Body of pancreas (tissue), 4 donors: Measurements from ENCODE around the gene MYO10. TPM values are rescaled to one million over a fixed set of nuclear protein-coding genes. Genes with fewer than 3 reads are reported as not detected.

Experiments
- ATAC-seq: fragments of 150-250 bp; one replicate; pipeline ENCODE4 v1.9.1; 2016
- DNase-seq, 4 donors: peaks; one replicate each; pipeline ENCODE4 v3.0.0-alpha.2; 2019
- H3K27ac ChIP-seq, 4 donors: fragments of 200-600 bp; sonication (generic); 1 replicate in 3 of 4; 2 replicates in 1 of 4; pipeline versions ENCODE4 v1.5.1 to v1.6.1; 2016 to 2019; ENCODE audit warnings: mild to moderate bottlenecking in 1 of 4, mixed read lengths in 1 of 4, moderate library complexity in 1 of 4
- H3K27me3 ChIP-seq, 2 donors: fragments of 200-600 bp; sonication (generic); one replicate each; pipeline ENCODE4 v1.6.0; 2016; ENCODE audit warnings: mild to moderate bottlenecking in 1 of 2
- H3K36me3 ChIP-seq, 2 donors: fragments of 200-600 bp; sonication (generic); replicated peaks in 1 of 2; 2 replicates each; pipeline ENCODE4 v1.5.1; 2016; ENCODE audit warnings: low read depth in 2 of 2; ENCODE audit not compliant: insufficient read depth in 1 of 2
- H3K4me1 ChIP-seq: fragments of 200-600 bp; sonication (generic); one replicate; pipeline ENCODE4 v1.6.0; 2016
- H3K4me3 ChIP-seq, 2 donors: fragments of 200-600 bp; sonication (generic); 1 replicate in 1 of 2; 2 replicates in 1 of 2; pipeline ENCODE4 v1.5.1; 2016 to 2019
- H3K9me3 ChIP-seq, 3 donors: fragments of 200-600 bp; sonication (generic); 1 replicate in 2 of 3; 2 replicates in 1 of 3; pipeline ENCODE4 v1.5.1; 2016
- CTCF ChIP-seq, 7 experiments: fragments of 450-650 bp in 4 of 7; fragments of 200-600 bp in 3 of 7; sonication (generic) in 3 of 7; IDR thresholded peaks; one replicate each; pipeline ENCODE4 v1.5.1; 2016 to 2019; ENCODE audit warnings: antibody characterized with exemption in 7 of 7
- POLR2A ChIP-seq, 3 donors: fragments of 450-650 bp; IDR thresholded peaks; one replicate each; pipeline ENCODE4 v1.6.1; 2016; ENCODE audit warnings: antibody characterized with exemption in 3 of 3, mild to moderate bottlenecking in 2 of 3
- WGBS, 2 donors: methylation state at CpG; one replicate each; pipeline ENCODE4 v1.1.5; 2017; 5-methylcytosine and 5-hydroxymethylcytosine counted together
- intact Hi-C: fragments of 100-400 bp; cut with DNase I; formaldehyde crosslinking; loops from one replicate; pipeline ENCODE4 v1.15.1; 2023
- total RNA-seq, 2 donors: library from RNA; depleted of rRNA; stranded (reverse); fragments of >200 nt; gene quantifications; one replicate each; pipeline ENCODE4 v1.1.0, GENCODE V29; 2016

MYO10 gene
- total RNA-seq, 2 donors from 2014 or later, result 35.8 to 162 TPM

DNA sequence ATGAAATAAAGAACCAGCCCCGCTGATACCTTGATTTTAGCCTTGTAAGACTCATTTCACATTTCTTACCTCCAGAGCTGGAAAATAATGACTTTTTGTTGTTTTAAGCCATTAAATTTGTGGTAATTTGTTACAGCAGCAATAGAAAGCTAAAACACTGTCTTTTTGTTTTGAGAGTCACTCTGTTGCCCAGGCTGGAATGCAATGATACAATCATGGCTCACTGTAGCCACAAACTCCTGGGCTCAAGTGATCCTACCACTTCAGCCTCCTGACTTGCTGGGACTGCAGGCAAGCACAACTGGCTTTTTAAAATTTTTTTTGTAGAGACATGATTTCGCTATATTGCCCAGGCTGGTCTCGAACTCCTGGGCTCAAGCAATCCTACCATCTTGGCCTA, 34.7 kb upstream of the MYO10 start:
- DNase-seq (no peak), ATAC-seq (no peak)
- Histone ChIP-seq H3K27ac (no peak overlapping the region), H3K9me3 (no peaks in the 10 kb centered on the region), H3K4me1 (no peaks in the 10 kb centered on the region), H3K36me3 (no peaks in the 10 kb centered on the region), H3K27me3 (no peaks in the 10 kb centered on the region), H3K4me3 (no peak overlapping the region)
- no peak for TF ChIP-seq POLR2A (IDR thresholded peaks at IDR 0.05)
- no peak for TF ChIP-seq CTCF (IDR thresholded peaks at IDR 0.05)
- 94 to 95% methylated on average over 3 of the region's 3 CpGs for WGBS, 2 donors
- intact Hi-C loops, result no loop called here

DNA sequence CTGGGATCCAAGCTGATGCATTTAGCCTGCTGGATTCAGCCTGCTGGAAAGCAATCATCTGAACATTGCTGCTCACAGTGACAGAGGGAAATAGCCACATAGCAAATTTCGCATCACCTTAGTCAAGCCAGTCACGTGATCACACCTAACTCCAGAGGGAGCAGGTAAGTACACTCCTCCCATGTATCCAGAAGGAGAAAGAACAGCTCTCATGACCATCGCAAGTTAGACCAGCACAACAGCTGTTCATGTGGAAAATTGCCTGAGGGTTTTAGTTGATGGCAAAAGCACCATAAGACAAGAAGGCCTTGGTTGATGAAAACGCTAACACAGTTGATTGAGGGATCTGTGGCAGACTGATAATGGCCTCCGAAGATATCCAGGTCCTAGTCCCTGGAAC, 34.2 kb upstream of the MYO10 start:
- no peak for ATAC-seq
- intact Hi-C loops, result no loop called here
- Histone ChIP-seq H3K4me1 (no peaks in the 10 kb centered on the region), H3K27ac (no peak overlapping the region), H3K36me3 (no peaks in the 10 kb centered on the region), H3K9me3 (no peaks in the 10 kb centered on the region), H3K27me3 (no peaks in the 10 kb centered on the region), H3K4me3 (no peak overlapping the region)
- no peak for DNase-seq
- TF ChIP-seq POLR2A (IDR thresholded peaks at IDR 0.05) (no peak), CTCF (IDR thresholded peaks at IDR 0.05) (no peak)
- WGBS, 2 donors, result 91 to 94% methylated on average over 5 of the region's 5 CpGs

DNA sequence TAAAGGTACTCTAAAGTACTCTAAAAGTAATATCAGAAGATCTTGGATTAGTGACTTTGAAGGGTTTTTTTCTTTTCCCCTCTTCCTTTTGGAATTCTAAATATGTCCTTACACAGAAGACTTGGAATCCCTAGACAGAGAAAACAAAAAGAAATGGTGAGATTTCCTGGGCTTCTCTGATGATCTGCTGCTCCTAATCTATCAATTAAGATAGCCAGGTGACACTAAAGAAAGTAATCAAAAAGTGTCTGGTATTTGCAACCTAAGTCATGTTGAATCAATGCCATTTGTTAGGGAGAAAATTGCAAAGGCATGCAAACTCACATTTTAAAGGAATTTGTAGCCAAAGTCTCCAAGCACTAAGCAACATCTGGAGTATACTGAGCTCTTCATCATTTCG, 29.5 kb upstream of the MYO10 start:
- Histone ChIP-seq H3K4me3 (no peak overlapping the region), H3K4me1 (no peaks in the 10 kb centered on the region), H3K9me3 (no peaks in the 10 kb centered on the region), H3K36me3 (no peaks in the 10 kb centered on the region), H3K27me3 (no peaks in the 10 kb centered on the region), H3K27ac (no peak overlapping the region)
- intact Hi-C loops, result no loop called here
- ATAC-seq (no peak), DNase-seq (no peak)
- TF ChIP-seq POLR2A (IDR thresholded peaks at IDR 0.05) (no peak), CTCF (IDR thresholded peaks at IDR 0.05) (no peak)
- 13 to 31% methylated on average over 1 of the region's 1 CpG for whole genome bisulfite sequencing, 2 donors

DNA sequence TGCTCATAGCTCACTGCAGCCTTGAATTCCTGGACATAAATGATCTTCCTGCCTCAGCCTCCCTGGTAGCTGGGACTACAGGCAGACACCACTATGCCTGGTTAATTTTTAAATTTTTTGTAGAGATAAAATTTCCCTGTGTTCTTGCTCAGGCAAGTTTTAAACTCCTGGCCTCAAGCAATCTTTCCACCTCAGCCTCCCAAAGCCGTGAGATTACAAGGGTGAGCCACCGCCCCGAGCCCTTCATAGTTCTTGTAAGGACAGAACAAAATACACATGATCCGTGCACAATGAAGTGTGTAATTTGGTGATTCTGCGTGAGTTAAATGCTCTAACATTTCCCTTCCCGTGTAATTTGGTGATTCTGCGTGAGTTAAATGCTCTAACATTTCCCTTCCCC, 27.7 kb upstream of the MYO10 start:
- intact Hi-C loops, result no loop called here

More for the DNA sequence above, 27.7 kb upstream of the MYO10 start:
- Histone ChIP-seq H3K27me3 (no peaks in the 10 kb centered on the region), H3K36me3 (no peaks in the 10 kb centered on the region), H3K9me3 (no peaks in the 10 kb centered on the region), H3K4me3 (no peak overlapping the region), H3K4me1 (no peaks in the 10 kb centered on the region), H3K27ac (no peak overlapping the region)
- no peak for DNase-seq
- WGBS, 2 donors, result 90 to 92% methylated on average over 7 of the region's 7 CpGs
- TF ChIP-seq CTCF (IDR thresholded peaks at IDR 0.05) (no peak), POLR2A (IDR thresholded peaks at IDR 0.05) (no peak)
- no peak for ATAC-seq
